HTERT RPE-1 (cell line): Measurements from ENCODE around the gene GAST.
"Not testable (repeated sequence)": the region's sequence is repeated elsewhere in the genome, so short reads cannot be mapped to it uniquely, and the experiment has no call there.

Source experiments
- in situ Hi-C: fragments of 300-500 bp; cut with MboI; formaldehyde crosslinking; loops from 4 replicates; pipeline ENCODE4 v1.14.3; 2020; ENCODE audit warnings: low sequenced_read_pairs

Gene GAST

DNA sequence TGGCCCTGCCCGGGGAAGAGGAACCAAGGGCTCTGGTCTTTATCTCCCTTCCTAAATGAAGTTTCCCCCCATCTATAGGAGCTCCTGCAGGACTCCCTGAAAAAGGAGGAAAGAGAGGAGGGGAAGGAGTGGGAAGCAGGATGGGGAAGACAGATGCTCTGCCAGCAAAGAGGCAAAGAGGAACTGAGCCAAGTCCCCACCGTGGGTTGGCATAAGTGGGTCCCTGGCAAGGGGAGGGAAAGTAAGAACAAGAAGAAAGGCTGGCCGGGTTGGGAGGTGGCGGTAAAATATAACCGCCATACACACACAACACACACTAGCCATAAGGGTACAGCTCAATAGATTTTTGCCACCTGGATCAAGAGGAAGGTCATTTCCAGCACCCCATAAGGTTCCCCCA lies 29.5 kb upstream of the GAST start:
- in situ Hi-C loops = no loop called here

DNA sequence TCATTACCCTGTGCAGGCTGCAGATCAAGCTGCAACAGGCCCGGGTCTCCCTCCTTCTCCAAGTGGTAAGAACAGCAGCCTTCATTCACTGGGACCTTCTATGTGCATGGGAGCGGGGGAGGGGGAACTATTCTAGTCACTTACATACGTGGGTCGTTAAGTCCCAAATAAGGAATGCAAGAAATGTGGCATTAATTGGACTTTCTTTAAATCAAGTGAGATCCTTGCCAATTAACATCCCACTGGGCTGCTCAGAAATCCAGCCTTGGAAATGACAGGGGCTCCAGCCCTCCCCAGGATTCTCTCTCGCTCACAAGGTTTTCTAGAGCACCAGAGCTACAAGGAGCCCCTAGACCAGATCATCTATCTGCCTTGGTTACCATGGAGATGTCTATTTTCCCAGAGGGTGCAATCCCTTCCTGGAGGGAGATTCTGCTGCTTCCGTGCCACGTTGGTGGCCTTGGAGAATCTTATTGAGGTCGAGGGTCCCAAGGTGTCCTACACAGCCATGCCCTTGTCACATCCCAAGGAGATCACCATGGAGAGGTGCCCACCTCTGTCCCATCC lies 28.6 kb upstream of the GAST start:
- in situ Hi-C loops = no loop called here

DNA sequence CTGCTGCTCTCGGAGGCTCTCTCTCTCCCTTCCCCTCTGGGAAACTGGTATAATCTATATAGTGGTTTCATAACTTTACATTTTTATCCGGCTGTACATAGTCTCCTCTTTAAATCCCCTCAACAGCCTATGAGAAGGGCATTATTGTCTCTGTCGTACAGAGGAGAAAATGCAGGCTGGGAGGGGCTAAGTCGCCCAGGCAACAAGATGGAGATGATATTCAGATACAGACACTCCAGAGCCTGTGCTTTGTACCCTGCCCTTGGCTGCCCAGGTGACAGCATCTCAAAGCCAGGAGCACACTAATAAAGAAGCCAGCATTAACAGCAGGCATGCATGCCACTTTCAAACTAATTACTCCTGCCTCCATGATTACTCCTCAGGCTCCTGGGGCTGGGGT lies 28.1 kb upstream of the GAST start:
- in situ Hi-C loops = no loop called here

DNA sequence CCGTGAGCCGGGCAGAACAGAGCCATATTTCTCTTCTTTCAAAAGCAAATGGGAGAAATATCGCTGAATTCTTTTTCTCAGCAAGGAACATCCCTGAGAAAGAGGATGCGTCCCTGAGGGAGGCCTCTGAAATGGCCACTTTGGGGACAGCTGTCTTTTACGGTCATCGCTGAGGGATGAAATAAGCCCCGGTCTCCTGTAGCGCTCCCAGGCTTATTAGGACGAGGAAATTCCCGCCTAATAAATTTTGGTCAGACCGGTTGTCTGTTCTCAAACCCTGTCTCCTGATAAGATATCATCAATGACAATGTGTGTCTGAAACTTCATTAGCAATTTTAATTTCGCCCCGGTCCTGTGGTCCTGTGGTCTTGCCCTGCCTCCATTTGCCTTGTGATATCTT lies 26.4 kb upstream of the GAST start:
- in situ Hi-C loops = not testable (repeated sequence)

DNA sequence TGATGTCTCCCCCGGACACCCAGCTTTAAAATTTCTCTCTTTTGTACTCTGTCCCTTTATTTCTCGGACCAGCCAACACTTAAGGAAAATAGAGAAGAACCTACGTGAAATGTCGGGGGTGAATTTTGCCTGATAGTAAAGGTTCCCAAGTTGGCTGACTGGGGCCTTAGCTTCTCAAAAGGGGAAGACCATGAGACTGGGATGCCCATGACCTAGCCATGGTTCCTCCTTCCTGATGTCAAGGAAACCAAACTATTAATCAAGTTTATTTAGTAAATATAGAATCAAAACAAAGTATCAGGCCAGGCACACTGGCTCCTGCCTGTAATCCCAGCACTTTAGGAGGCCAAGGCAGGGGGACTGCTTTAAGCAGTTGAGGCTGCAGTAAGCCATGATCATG lies 25.9 kb upstream of the GAST start:
- in situ Hi-C loops = no loop called here

DNA sequence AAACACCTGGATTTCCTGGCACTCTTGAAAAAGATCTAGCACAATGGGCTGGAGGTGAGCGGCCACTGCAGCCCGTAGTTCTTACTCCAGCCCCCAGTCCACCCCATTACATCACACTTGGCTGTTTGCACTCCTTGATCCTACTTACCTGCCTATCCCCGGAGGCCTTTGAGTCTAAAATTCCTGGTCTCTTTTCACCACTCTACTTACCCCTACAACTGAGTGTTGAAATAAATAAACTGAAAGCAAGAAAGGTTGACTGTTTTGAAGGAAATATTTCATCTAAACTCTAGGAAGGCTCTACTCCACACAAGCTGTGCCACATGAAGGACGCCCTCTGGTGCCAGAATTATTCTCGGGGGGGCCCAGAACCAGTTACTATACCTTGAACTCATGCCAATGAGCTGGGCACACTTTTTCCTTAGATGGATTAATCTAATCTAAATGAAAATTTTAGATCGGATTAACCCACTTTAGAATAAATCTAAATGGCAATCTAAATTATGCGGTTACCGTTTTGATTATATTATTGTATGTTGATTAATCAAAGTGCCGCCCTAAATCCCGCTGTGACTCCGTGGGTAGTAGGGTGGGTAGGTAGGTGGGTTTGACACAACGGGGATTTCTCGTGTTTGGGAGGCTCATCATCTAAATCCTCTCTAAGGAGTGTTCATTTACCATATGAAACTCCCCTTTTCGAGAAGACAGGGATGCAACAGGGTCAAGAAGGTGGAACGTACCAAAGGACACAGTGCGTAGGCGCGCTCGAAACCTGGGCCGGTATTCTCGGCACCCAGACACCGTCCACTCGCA lies 24.1 kb upstream of the GAST start:
- in situ Hi-C loops = no loop called here

DNA sequence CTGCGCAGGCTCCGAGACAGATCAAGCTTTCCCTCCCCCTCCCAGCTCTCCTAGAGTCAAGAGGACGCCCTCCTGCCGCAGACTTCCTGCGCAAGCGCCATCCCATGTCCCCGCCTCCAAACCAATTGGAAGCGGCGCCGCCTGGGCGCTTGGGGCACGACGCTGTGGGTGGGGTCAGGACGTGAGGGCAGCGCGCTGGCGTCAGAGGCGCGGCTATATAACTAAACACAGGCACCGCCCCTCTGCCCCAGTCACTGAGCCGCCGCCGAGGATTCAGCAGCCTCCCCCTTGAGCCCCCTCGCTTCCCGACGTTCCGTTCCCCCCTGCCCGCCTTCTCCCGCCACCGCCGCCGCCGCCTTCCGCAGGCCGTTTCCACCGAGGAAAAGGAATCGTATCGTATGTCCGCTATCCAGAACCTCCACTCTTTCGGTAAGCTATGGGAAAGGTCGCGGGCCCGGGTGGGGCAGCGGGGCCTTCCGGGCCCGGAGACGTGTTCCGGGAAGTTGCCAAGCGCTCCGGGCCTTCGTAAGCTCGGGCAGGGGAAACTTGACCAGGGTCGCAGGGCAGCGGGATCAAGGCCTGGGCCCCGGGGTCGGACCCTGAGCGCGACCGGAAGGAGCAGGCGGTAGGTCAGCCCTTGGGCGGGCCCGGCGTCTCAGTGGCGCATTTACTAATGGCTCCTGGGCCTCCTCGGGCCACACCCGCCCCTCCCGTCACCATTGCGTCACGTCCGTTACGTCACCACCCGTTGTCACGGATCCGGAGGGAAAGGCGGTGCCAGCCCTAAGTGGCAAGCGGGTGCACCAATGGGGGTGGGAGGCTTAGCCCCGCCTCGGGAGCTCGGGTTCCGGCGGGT lies 23.3 kb upstream of the GAST start, which contains the start of gene EIF1:
Gene EIF1, plus strand, starts transcription at position 245 of the 856 bp plus-strand sequence. Its CDS starts 154 bp downstream, at position 399.
- in situ Hi-C loops = no loop called here

DNA sequence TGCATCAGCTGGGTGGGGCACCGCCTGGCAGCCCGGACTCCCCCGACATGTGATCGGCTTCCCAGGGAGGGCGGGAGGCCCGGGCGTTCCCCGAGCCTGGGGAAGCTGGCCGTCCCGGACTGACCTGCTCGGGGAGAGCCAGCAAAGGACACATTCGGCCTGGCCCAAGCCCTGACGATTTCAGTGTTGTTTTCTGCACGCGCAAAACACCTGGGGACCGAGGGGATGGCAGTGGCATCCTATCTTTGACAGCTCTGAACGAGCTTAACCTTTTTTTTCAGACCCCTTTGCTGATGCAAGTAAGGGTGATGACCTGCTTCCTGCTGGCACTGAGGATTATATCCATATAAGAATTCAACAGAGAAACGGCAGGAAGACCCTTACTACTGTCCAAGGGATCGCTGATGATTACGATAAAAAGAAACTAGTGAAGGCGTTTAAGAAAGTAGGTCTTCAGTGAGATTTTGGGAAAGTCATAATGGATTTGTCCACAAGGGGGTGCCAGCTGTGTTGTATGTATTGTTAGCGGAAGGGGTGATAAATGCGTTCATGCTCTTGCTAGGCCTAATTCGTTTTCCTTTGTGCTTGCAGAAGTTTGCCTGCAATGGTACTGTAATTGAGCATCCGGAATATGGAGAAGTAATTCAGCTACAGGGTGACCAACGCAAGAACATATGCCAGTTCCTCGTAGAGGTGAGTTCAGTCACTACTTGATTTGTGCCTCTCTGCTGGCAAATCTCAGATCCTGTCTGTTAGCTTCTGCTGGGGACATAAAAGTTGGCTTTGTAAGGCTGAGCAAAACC lies 22.4 kb upstream of the GAST start:
- in situ Hi-C loops = no loop called here

DNA sequence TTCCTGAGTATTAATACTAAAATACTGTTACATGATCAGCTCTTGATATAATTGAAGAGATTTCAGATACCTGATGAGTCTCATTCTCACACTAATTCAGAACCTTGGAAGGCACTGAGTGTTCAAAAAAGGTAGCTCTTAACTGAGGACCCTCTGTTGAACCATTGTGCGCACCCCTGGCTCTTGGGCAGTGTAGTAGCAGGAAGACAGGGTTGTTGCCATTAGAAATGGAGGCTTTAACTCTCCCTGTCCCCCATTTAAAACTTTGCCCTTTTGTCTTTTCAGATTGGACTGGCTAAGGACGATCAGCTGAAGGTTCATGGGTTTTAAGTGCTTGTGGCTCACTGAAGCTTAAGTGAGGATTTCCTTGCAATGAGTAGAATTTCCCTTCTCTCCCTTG lies 21.6 kb upstream of the GAST start:
- in situ Hi-C loops = no loop called here

DNA sequence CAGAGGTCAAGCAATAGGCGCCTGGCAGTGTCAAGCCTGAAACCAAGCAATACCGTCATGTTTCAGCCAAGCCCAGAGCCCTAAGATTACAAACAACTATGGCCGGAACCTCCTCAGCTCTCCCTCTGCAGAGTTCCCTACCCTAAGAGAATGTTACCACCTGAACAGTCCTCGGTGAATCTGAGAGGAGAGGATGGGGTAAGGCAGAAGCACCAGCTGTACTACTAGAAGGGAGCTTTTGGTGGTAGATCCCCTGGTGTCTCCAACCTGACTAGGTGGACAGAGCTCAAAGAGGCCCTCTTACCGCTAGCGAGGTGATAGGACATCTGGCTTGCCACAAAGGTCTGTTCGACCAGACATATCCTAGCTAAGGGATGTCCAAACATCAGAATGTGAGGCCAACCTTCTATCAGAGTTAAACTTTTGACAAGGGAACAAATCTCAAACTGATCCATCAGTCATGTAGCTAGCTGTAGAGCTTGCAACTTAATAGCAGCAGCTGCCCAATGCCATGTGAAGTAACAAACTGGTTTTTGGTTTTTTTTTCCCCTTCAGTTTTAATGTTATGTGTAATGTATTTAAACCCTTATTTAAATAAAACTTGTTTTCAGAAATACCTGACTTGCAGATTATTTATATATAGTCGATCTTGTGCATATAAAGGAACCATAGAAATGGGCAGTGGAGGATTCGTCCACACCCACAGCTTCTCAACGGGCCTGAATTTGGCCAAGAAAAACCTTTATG lies 20.9 kb upstream of the GAST start:
- in situ Hi-C loops = no loop called here

DNA sequence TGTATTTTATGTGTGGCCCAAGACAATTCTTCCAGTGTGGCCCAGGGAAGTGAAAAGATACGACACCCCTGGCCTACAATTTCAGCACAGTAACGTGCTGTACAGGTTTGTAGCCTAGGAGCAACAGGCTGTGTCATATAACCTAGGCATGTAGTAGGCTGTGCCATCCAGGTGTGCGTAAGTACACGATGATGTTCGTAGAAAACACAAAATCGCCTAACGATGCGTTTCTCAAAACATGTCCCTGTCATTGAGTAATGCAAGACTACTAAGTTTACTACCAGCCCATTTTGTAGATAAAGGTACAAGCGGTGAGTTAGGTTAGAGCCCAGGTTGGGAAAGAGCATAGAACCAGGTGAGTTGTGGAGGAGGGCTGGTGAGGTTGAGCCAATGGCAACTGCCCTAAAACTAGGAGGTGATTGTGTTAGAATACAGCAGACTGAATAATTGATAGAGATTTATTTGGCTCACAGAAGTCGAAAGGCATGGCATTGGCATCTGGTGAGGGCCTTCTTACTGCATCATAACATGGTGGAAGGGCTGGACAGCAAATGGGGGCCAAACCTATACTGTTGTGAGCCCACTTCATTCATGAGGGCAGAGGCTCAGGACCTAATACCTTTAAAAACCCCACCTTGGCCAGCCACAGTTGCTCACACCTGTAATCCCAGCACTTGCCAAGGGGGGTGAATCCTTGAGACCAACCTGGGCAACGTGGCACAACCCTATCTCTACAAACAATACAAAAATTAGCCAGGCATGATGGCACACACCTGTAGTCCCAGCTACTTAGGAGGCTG lies 19.2 kb upstream of the GAST start:
- in situ Hi-C loops = no loop called here

DNA sequence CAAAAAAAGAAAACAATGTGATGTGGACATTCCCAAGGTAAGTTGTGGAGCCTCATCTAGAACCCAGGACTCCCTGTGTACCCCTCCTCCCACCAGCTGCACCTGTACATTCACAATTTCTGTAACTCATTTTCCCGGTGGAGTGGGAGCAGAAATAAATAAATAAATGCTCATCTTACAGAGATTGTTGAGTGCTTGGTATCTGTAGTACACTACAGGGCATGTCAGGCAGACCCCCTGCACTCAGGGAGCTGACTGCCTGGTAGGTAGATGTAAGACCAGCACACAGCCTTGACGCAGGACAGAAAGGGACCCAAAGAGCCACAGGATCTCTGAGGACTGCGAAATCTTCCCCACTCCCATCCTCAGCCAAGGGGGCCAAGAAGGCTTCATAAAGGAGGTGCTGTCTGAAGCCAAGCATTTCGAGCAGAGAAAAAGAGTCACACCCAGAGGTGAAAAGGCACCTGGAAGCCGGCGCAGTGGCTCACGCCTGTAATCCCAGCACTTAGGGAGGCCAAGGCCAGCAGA lies 16.9 kb upstream of the GAST start:
- in situ Hi-C loops = no loop called here

DNA sequence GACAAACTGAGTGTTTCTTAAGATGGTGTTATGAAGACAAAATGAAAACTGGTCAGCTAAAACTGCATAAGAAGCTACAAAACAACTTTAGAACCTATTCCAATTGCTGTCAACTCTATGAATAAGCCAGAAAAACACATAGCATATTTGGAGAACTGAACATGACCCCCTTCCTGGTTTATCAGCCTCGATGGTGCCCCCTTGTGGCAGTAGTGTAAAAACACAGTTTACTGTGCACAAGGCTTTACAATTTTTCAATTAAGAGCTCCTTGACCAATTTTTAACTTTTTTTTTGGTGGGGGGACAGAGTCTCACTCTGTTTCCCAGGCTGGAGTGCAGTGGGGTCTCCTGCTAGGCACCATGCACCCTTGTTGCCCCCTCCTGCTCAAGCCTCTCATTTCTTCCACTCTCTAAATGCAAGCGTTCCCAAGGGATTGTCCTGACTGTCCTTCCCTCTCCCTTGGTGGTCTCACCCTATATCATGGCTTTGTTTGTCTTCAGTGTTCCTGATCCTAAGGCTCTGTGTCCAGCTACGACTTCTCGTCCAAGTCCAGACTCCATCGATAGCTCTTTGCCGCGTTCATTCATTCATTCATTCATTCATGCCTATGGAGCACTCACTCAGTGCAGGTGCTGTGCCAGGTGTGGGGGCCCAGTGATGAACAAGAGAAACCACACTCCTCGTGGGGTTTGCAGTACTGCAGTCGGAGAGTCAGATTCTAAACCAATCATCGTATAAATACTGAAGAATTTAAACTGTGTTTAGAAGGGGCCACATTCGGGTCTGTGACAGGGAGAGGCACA lies 16.0 kb upstream of the GAST start:
- in situ Hi-C loops = no loop called here

DNA sequence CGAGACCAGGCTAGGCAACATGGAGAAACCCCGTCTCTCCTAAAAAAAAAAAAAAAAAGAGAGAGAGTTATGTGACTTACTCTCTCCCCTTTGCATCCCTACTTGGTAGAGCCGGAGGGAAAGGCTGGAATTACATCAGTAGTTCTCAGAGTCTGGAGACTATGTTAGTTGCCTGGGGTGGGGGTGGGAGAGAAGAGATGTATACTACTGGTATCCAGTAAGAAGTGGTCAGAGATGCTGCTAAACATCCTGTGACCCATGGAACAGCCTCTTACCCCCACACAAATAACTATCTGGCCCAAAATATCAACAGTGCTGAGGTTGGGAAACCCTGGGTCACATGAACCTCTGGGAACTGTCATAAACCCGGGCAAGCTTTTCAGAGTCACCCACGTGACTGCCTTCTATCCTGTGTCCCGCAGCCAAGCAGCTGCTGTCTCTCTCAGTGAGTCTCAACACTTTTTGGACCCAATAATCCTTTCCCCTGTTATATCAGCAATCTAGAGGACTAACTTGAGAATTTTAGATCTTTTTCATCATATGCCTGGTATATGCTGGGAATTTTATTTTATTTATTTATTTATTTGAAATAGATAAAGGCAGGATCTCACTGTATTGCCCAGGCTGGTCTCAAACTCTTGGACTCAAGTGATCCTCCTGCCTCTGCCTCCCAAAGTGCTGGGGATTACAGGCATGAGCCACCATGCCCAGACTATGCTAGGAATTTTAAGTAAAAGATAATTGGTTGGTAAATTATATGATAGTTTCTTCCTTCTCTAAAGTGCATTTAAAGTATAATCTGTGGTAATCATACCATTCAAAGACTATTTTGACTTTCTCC lies 14.8 kb upstream of the GAST start:
- in situ Hi-C loops = no loop called here

DNA sequence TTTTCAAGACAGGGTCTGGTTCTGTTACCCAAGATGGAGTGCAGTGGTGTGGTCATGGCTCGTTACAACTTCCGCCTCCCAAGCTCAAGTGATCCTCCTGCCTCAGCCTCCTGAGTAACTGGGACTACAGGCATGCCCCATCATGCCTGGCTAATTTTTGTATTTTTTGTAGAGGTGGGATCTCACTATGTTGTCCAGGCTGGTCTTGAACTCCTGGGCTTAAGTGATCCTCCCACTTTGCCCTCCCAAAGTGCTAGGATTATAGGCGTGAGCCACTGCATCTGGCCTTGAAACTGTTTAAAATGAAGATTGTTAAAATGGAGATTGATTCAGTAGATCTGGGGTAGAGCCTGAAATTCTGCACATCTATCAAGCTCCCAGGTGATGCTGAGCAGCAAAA lies 11.3 kb upstream of the GAST start:
- in situ Hi-C loops = not testable (repeated sequence)

DNA sequence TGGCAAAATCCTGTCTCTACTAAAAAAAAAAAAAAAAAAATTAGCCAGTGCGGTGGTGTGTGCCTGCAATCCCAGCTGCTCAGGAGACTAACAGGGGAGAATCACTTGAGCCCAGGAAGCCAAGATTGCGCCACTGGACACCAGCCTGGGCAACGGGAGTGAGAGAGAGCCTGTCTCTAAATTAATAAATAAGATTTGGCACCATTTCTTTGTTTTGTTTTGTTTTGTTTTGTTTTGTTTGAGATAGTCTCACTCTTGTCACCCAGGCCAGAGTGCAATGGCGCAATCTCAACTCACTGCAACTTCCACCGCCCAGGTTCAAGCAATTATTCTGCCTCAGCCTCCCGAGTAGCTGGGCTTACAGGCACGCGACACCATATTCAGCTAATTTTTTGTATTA lies 9.4 kb upstream of the GAST start:
- in situ Hi-C loops = no loop called here

DNA sequence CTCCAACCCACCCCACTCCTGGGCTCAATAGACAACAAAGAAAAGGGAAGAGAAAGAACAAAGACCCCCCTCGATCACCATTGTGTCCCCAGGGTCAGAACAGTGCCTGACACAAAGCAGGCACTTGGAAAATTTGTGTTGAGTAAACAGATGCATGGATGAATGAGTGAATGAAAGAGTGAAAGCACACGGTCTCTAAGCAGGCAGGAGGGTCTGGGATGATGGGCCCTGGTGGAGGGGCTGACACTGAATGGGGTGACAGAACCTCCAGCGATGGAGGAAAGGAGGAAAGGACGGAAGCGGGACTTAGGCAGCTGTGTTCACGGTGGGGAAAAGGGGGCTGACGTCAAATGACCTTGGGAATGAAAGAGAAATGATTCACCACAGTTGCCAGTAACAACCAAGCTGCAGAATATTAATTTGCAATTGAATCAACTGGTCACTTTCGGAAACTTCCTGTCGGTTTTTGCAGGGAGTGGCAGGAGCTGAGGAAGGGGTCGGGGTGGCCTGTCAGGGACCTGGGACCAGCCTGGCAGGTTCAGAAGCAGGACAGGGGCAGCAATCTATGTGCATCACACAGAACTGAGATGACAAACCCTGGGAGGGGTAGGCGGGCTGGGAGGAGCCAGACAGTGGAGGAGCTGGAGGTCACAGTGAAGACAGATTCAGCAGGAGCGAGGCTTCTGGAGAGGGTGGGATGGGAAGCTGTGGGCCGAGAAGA lies 6.7 kb upstream of the GAST start:
- in situ Hi-C loops = no loop called here
